K562 (cell line): ENCODE results near the gene COL25A1. TPM values are rescaled to one million over a fixed set of nuclear protein-coding genes. Genes with fewer than 3 reads are reported as not detected.
A peak's percentile ranks its signal among the peaks of the same experiment; 100 is the strongest.

ENCODE experiments used
- ATAC-seq: fragments of 200-7000 bp; cut with Tn5 transposase; 3 replicates; pipeline ENCODE4 v1.9.1; 2020; ENCODE audit warnings: moderate library complexity
- BruUV-seq: library from RNA; stranded (reverse); fragments of 400-500 nt; replicated peaks from 2 replicates; lab custom pipeline; 2021; lab: Mats Ljungman, UMichigan
- CTCF ChIA-PET: fragments of 300-600 bp; formaldehyde crosslinking; extraction: SDS; loops from one replicate; lab custom pipeline; 2021; ENCODE audit warnings: low intra/inter-chr PET ratio; lab: Yijun Ruan, JAX
- POLR2A ChIA-PET: fragments of 300-600, 350-650 bp; sonication (Branson Sonifier 250); formaldehyde crosslinking; extraction: SDS; loops from one replicate; lab custom pipeline; 2021; ENCODE audit warnings: antibody characterized with exemption, inconsistent platforms; lab: Yijun Ruan, JAX
- DNase-seq, 4 experiments: peaks; one replicate each; pipeline versions ENCODE4 v3.0.0 to v3.0.0-alpha.2; 2011 to 2018; ENCODE audit warnings: low spot score in 3 of 4, mixed read lengths in 3 of 4; ENCODE audit errors: extremely low read depth in 1 of 4
- FAIRE-seq: peaks from 2 replicates; lab custom pipeline; 2011; peaks lifted over from hg19 to GRCh38; lab: Jason Lieb, UNC
- H2AFZ ChIP-seq: 2 replicates; pipeline ENCODE4 v1.6.0; 2011; ENCODE audit warnings: low read depth, low read length, control low read depth, inconsistent platforms
- H3K27ac ChIP-seq: fragments of 200-600 bp; 3 replicates; pipeline ENCODE4 v1.8.0; 2011; ENCODE audit warnings: low read depth, mild to moderate bottlenecking, control low read depth, inconsistent platforms, low read length, moderate library complexity, mixed read lengths; ENCODE audit errors: extremely low read depth
- H3K27me3 ChIP-seq, 2 experiments: fragments of 300-600 bp in 1 of 2; 2 replicates in 1 of 2; 3 replicates in 1 of 2; pipeline versions ENCODE4 v1.6.0 to v1.8.0; 2011; ENCODE audit warnings: inconsistent platforms in 2 of 2, low read length in 2 of 2, mild to moderate bottlenecking in 1 of 2, mixed read lengths in 1 of 2, moderate library complexity in 1 of 2; ENCODE audit not compliant: control insufficient read depth in 2 of 2, insufficient read depth in 2 of 2
- H3K36me3 ChIP-seq: fragments of 300-600 bp; 3 replicates; pipeline ENCODE4 v1.8.0; 2011; ENCODE audit warnings: mild to moderate bottlenecking, low read length, inconsistent platforms; ENCODE audit not compliant: control insufficient read depth, insufficient read depth
- H3K4me1 ChIP-seq, 2 experiments: fragments of 200-600 bp in 1 of 2; replicated peaks in 1 of 2; 2 replicates in 1 of 2; 3 replicates in 1 of 2; pipeline versions ENCODE4 v1.5.1 to v1.8.0; 2011; ENCODE audit warnings: inconsistent platforms in 2 of 2, low read length in 2 of 2, mild to moderate bottlenecking in 1 of 2, mixed read lengths in 1 of 2, moderate library complexity in 1 of 2; ENCODE audit not compliant: control insufficient read depth in 2 of 2, insufficient read depth in 2 of 2
- H3K4me2 ChIP-seq: 2 replicates; pipeline ENCODE4 v1.6.1; 2011; ENCODE audit warnings: low read length, control low read depth, inconsistent platforms, mixed read lengths; ENCODE audit not compliant: insufficient read depth
- H3K4me3 ChIP-seq: fragments of 200-600 bp; sonication (generic), shearing (Covaris generic); 2 replicates; pipeline ENCODE4 v1.5.1; 2016; ENCODE audit warnings: control low read depth, inconsistent platforms
- H3K79me2 ChIP-seq: fragments of 200-600 bp; 3 replicates; pipeline ENCODE4 v1.8.0; 2011; ENCODE audit warnings: low read length, inconsistent platforms; ENCODE audit not compliant: control insufficient read depth, insufficient read depth
- H3K9ac ChIP-seq, 2 experiments: 2 replicates each; pipeline versions ENCODE4 v1.6.0 to v1.6.1; 2011; ENCODE audit warnings: low read depth in 2 of 2, low read length in 2 of 2, control low read depth in 1 of 2, inconsistent platforms in 1 of 2, mild to moderate bottlenecking in 1 of 2, mixed read lengths in 1 of 2; ENCODE audit not compliant: insufficient read depth in 1 of 2
- H3K9me1 ChIP-seq: one replicate; pipeline ENCODE4 v1.6.0; 2011; ENCODE audit warnings: inconsistent platforms, mild to moderate bottlenecking, low read length, moderate library complexity; ENCODE audit not compliant: control insufficient read depth, insufficient read depth
- H3K9me3 ChIP-seq: replicated peaks from 2 replicates; pipeline ENCODE4 v1.5.1; 2011; ENCODE audit warnings: low read depth, low read length, inconsistent platforms; ENCODE audit not compliant: control insufficient read depth, insufficient read depth
- H4K20me1 ChIP-seq: replicated peaks from 2 replicates; pipeline ENCODE4 v1.6.1; 2011; ENCODE audit warnings: low read length, inconsistent platforms, mixed read lengths; ENCODE audit not compliant: control insufficient read depth, insufficient read depth
- GTF3C2 ChIP-seq: IDR thresholded peaks from 3 replicates; pipeline ENCODE4 v1.6.1; 2011; ENCODE audit warnings: borderline replicate concordance, mild to moderate bottlenecking, moderate library complexity; ENCODE audit not compliant: insufficient read length; ENCODE audit errors: extremely low read depth
- PHF8 ChIP-seq: fragments of 200-600 bp; sonication (generic); IDR thresholded peaks from 2 replicates; pipeline ENCODE4 v1.6.1; 2012; ENCODE audit warnings: mixed run types, mild to moderate bottlenecking, inconsistent platforms, low read length, moderate library complexity, borderline replicate concordance
- POLR2A ChIP-seq: fragments of 450-650 bp; conservative IDR thresholded peaks from 2 replicates; pipeline ENCODE4 v1.6.1; 2016
- RB1 ChIP-seq: fragments of 450-650 bp; IDR thresholded peaks from 2 replicates; pipeline ENCODE4 v1.6.1; 2017; ENCODE audit warnings: low read depth, mild to moderate bottlenecking
- RBM25 ChIP-seq: fragments of 200-400 bp; formaldehyde crosslinking; IDR thresholded peaks from 2 replicates; pipeline ENCODE4 v1.6.1; 2018; ENCODE audit warnings: low read length, low read depth, moderate library complexity; ENCODE audit not compliant: severe bottlenecking
- RERE ChIP-seq: sonication (generic); formaldehyde crosslinking; IDR thresholded peaks from 2 replicates; pipeline ENCODE4 v1.8.0; 2023; ENCODE audit warnings: missing genetic modification reagents, mild to moderate bottlenecking, borderline replicate concordance
- SMAD4 ChIP-seq: fragments of 250-450 bp; sonication (Bioruptor Pico); conservative IDR thresholded peaks from 2 replicates; pipeline ENCODE4 v1.8.0; 2021; ENCODE audit warnings: inconsistent platforms, mild to moderate bottlenecking, moderate library complexity
- TAF15 ChIP-seq: fragments of 200-400 bp; formaldehyde crosslinking; IDR thresholded peaks from 2 replicates; pipeline ENCODE4 v1.6.1; 2017; ENCODE audit warnings: mild to moderate bottlenecking, low read depth, low read length, moderate library complexity
- ZBTB1 ChIP-seq: sonication (generic); formaldehyde crosslinking; IDR thresholded peaks from 2 replicates; pipeline ENCODE4 v1.8.1; 2023; ENCODE audit warnings: missing genetic modification reagents, low read depth, mild to moderate bottlenecking, borderline replicate concordance
- ZNF512 ChIP-seq: IDR thresholded peaks from 2 replicates; pipeline ENCODE4 v1.6.1; 2016; ENCODE audit warnings: missing genetic modification characterization, missing compliant biosample characterization
- ZNF57 ChIP-seq: fragments of 450-650 bp; formaldehyde crosslinking; IDR thresholded peaks from 2 replicates; pipeline ENCODE4 v1.4.0; 2020; ENCODE audit warnings: mild to moderate bottlenecking, moderate library complexity
- ZNF583 ChIP-seq: fragments of 250-450 bp; sonication (Bioruptor Pico); IDR thresholded peaks from 2 replicates; pipeline ENCODE4 v1.4.0; 2020
- ZNF717 ChIP-seq: fragments of 250-450 bp; sonication (Bioruptor Pico); IDR thresholded peaks from 2 replicates; pipeline ENCODE4 v1.5.0; 2021
- WGBS: fragments of 100-300 bp; shearing (Covaris generic); methylation state at CpG from one replicate; pipeline ENCODE4 v1.1.6; 2016; ENCODE audit warnings: low coverage, mixed read lengths; ENCODE audit not compliant: insufficient coverage; ENCODE audit errors: missing lambda C conversion rate; 5-methylcytosine and 5-hydroxymethylcytosine counted together
- in situ Hi-C: fragments of 300-500 bp; cut with MboI; formaldehyde crosslinking; loops from 4 replicates; pipeline ENCODE4 v1.15.0; 2018; ENCODE audit warnings: inconsistent platforms, mixed read lengths
- intact Hi-C: fragments of 100-400 bp; cut with micrococcal nuclease; formaldehyde crosslinking; loops from 2 replicates; pipeline ENCODE4 v1.14.2; 2022
- polyA plus RNA-seq, 8 experiments: library from polyadenylated mRNA; depleted of rRNA in 4 of 8; stranded (reverse) in 5 of 8; unstranded in 3 of 8; fragments of >200 nt; fragmentation: Nextera tagmentation in 2 of 8; fragmentation: Illumina TruSeq in 1 of 8; extraction: Ambion mirVana in 2 of 8; extraction: Trizol in 1 of 8; gene quantifications; 2 replicates each; pipeline versions ENCODE4 v1.2.1 to v1.2.3, GENCODE V29; 2011 to 2014; ENCODE audit warnings: inconsistent platforms in 1 of 8, missing spikeins in 1 of 8
- total RNA-seq, 7 experiments: library from RNA; depleted of rRNA in 6 of 7; stranded (reverse); fragments of >200 nt in 6 of 7; fragmentation: Illumina TruSeq in 2 of 7; extraction: Trizol in 2 of 7; gene quantifications; 2 replicates each; pipeline versions ENCODE4 v1.2.1 to v1.2.3, GENCODE V29; 2011 to 2021; ENCODE audit warnings: low replicate concordance in 1 of 7

The COL25A1 gene
- total and polyA plus RNA-seq, 9 of the 15 experiments (the other 6 are each of a cell fraction or from before 2014, with no cell fraction given): 0.03 to 0.62 (median 0.27) TPM

GRCh38 chr4:109155084-109155483 lies 147.4 kb downstream of the COL25A1 start:
- Histone ChIP-seq H3K9me1 (no peaks in the 10 kb centered on the region), H3K79me2 (no peaks in the 10 kb centered on the region), H3K4me2 (no peak overlapping the region), H3K36me3 (no peaks in the 10 kb centered on the region), H3K27me3 (no peaks in the 10 kb centered on the region), H3K27ac (no peak overlapping the region), H4K20me1 (no peaks in the 10 kb centered on the region), H2AFZ (peak overlapping the region; percentile 74), H3K4me3 (no peak overlapping the region), H3K4me1 (peaks cover 0 to 9% of the 10 kb centered on the region in 2 experiments; a peak in 1 of 5 replicates), H3K9ac (no peak overlapping the region), H3K9me3 (no peaks in the 10 kb centered on the region)
- WGBS: 41% methylated on average over 2 of the region's 2 CpGs
- POLR2A ChIA-PET: interaction anchor here (1.5 kb wide), 1 partner anchor 29 kb away, joined by 4 read pairs; no protein-coding TSS in a partner anchor
- in situ Hi-C loops (no loop called here), intact Hi-C loops (no loop called here)
- CTCF ChIA-PET: no interaction called here
- ATAC-seq (peak; percentile 40; the same call in 2 of the 3 replicates), FAIRE-seq (no peak), DNase-seq (no peak)
- no TSS peak for BruUV-seq
- TF ChIP-seq SMAD4 (CRISPR knock-in tag) (no peak), ZNF57 (CRISPR knock-in tag) (no peak), ZNF583 (CRISPR knock-in tag) (no peak), ZBTB1 (no peak), ZNF512 (tag) (no peak), RBM25 (no peak), RB1 (no peak), TAF15 (no peak), ZNF717 (CRISPR knock-in tag) (no peak), POLR2A (no peak), PHF8 (no peak), RERE (CRISPR knock-in tag) (no peak), GTF3C2 (no peak)
